ENCODE data around the gene PHF14.

PHF14 gene

DNA sequence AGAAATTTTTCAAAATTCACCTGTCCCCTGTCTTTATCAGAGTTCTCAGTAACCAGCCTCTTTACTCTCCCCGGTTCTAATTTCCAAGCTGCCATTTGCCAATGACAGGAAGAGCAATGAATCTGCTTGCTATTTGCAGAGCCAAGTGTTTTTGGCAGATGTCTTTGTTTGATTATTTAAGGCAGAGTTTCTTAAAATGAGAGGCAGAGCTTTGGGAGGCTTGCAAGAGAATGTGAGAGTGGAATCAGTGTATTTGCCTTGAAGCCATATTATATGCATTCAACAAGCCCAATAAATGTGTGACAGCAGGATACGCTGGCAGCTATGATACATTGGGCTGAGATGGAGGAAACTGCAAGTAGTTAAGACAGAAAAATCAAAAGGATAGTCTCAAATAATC is 196.5 kb downstream of the PHF14 start:
- TF ChIP-seq CTCF (IDR thresholded peaks at IDR 0.05; ENCODE audit: low read depth, low read length) = no peak

DNA sequence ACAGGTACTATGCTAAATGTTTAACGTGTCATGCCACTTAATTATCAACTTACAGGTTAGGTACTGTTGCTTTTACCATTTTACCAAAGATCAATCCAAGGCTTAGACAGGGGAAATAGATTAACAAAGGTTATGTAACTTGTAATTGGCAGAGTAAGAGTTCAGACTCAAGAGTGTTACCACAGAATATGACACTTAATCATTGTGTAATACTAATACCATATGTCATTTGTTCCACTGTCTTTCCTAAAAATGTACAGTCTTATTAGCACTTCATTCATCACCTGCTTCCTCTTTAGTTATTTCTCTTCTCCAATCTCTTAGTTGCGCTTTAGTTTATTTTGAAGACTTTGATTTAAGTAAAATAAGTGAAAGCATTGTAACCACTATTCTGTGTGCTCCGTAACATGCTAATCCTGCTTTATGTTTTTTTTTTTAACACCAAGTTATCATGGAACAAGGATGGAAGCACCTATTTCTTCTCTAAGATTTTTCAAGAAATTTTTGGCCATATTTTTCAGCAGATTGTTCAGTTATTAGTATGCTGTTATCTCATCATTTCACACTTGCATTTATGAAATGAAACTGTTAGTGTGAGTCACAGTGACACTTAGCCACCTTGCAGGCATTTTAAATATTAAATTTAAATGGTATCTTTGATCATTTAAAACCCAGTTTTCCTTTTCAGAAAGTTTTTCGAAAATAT is 197.3 kb downstream of the PHF14 start:
- no peak for TF ChIP-seq CTCF (IDR thresholded peaks at IDR 0.05; ENCODE audit: low read depth, low read length)
- no peak overlapping the region for H3K4me3 ChIP-seq (ENCODE audit: low read depth, low read length)

More for the DNA sequence above, 196.5 kb downstream of the PHF14 start:
- H3K4me3 ChIP-seq (ENCODE audit: low read depth, low read length) = no peak overlapping the region

DNA sequence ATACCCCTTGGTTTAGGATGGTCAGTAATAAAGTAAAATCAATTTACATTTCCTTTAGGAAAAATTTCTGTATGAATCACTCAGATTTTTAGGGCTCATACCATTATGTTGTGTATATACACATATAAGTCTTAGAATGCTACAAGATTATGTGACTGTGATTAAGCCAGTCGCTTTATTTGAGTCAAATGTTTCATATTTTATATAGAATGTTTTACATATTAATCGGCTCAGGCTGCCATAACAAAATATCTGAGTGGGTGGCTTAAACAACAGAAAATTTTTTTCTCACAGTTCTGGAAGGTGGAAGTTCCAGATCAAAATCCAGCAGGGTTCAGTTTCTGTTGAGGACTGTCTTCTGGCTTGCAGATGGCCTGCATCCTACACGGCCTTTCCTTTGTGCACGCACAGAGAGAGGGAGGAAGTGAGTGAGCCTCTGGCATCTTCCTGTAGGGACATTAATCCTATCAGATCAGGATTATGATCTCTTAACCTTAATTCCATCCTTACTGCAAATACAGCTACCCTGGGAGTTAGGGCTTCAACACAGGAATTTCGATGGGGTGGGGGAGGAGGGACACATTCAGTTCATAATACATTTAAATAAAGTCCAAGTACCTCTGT is 198.0 kb downstream of the PHF14 start:
- H3K4me3 ChIP-seq (ENCODE audit: low read depth, low read length) = no peak overlapping the region
- no peak for TF ChIP-seq CTCF (IDR thresholded peaks at IDR 0.05; ENCODE audit: low read depth, low read length)

DNA sequence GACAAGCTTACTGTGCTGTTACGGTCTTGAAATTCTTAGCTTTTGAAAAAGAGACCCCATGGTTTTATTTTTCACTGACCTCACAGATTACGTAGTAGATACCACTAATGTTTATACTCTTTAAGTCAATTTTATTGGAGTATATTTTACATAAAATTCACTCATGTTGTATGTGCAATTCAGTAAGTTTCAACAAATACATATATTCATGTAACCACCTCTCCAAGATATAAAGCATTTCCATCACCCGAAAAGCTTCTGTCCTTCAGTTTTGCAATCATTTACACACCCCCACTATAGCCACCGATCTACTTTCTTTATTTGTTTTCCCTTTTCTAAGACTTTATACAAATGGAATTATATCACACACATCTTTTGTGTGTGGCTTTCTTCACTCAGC is 199.2 kb downstream of the PHF14 start:
- no peak overlapping the region for H3K4me3 ChIP-seq (ENCODE audit: low read depth, low read length)
- no peak for TF ChIP-seq CTCF (IDR thresholded peaks at IDR 0.05; ENCODE audit: low read depth, low read length)

GRCh38 chr7:11175371-11175770 is 201.7 kb downstream of the PHF14 start:
- no peak for TF ChIP-seq CTCF (IDR thresholded peaks at IDR 0.05; ENCODE audit: low read depth, low read length)
- no peak overlapping the region for H3K4me3 ChIP-seq (ENCODE audit: low read depth, low read length)

DNA sequence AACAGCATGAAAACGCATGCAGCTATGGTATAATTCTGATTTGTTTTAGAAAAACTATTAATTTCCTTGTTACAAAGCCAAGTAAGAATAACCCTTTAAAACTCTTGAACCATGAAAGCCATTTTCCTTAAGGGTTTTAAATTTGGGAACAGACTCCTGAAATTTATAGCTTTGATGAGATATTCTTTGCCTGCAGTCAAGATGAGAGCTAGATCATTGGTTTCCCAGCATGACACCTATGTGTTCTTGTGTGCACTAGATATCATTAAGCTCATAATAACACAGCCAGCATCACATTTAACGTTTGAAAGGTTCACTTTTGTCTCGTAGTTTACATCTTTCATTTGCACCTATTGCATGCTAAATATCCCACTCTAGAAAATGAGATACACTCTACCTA is 202.2 kb downstream of the PHF14 start:
- H3K4me3 ChIP-seq (ENCODE audit: low read depth, low read length) = no peak overlapping the region
- no peak for TF ChIP-seq CTCF (IDR thresholded peaks at IDR 0.05; ENCODE audit: low read depth, low read length)

- no peak for TF ChIP-seq CTCF (IDR thresholded peaks at IDR 0.05; ENCODE audit: low read depth, low read length)
These were observed 203.4 kb downstream of the PHF14 start for GRCh38 chr7:11176985-11177555.

More at GRCh38 chr7:11176985-11177555, 203.4 kb downstream of the PHF14 start:
- no peak overlapping the region for H3K4me3 ChIP-seq (ENCODE audit: low read depth, low read length)

Data from WI38 (cell line).